GM19023 (cell line): Measurements from ENCODE around the gene RBMS2.

ENCODE experiments used
- ATAC-seq: cut with Tn5 transposase; IDR thresholded peaks from one replicate; pipeline ENCODE4 v1.9.1; 2021; ENCODE audit warnings: mild to moderate bottlenecking, moderate library complexity; ENCODE audit not compliant: unreplicated experiment

RBMS2 gene

GRCh38 chr12:56578983-56579546, 57.4 kb downstream of the RBMS2 start:
- ATAC-seq = no peak

GRCh38 chr12:56581418-56582145, 60.0 kb downstream of the RBMS2 start:
- ATAC-seq = no peak

DNA sequence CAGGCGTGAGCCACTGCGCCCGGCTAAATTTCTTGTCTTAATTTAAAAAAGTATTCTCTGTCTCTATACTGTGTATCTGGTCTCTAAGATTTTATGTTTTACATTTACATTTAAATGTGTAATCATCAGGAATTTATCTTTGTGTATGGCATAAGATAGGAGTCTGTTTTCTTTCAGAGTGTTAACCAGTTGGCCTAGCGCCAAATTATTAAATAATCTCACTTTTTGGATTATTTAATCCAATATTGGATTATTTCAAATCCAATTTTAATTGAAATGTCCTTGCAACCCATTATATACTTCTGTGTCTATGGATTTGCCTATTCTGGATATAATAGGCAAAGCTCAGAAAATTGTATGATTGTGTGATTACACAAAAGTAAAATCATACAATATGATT, 63.5 kb downstream of the RBMS2 start:
- no peak for ATAC-seq

DNA sequence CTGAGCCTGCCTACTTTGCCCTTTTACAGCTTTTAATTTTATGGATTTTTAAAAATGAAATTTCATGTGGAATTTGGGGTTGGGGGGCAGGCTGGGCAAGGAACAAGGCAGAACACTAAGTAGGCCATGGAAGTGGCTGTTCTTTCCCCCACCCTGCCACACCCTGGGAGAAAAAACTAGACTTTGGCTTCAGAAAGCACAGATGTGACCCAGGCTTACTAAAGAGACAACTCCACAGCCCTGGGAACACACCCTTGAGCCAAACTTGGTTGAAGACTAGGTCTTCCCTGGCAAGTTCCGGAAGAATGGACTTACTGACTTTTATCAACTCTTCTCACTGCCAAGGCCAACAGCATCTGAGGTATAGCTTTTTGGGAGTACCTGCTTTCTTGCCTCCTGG, 68.2 kb downstream of the RBMS2 start:
- ATAC-seq = no peak

DNA sequence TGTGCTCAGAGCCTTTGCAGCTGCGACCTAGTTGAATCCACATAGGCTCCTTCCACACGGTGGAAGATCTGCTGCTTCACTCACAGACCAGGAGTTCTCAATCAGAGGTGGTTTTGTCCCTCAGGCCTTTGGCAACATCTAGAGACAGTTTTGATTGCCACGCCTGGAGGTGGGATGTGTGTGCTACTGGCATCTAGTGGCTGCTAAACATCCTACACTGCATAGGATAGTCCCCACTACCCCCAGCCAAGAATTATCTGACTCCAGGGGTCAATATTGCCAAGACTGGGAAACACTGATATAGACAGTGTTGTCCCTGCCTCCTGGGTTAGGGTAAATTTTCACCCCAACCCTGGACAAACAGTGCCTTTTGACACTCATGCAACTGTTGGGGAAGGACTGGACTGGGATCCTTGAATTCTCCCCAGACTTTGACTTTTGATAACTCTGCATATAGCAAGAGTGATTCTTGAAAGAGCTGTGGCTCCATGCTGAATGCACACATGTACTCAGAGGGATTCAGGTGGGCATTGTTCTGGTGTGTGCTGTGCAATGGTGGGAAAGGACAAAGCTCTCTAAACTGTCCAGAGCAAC, 68.7 kb downstream of the RBMS2 start:
- ATAC-seq = no peak

DNA sequence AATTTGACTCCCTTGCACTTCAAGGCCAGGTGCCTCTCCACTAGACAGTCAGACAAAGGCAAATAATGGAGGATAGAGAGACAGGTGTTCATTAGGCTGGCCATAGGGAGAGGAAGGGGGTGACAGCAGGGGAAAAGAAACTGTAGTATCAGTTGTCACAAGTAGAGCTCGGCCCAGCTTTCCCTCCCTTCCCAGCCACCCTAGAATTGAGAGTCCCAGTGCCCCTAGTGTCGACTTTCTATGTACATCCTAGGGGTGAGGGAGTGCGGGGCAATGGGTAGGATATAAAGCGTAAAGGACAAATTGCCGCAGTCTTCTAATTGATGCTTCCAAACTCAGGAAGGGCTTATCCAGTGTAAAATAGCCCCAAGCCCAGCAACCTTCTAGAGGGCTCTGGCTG, 69.5 kb downstream of the RBMS2 start:
- no peak for ATAC-seq

DNA sequence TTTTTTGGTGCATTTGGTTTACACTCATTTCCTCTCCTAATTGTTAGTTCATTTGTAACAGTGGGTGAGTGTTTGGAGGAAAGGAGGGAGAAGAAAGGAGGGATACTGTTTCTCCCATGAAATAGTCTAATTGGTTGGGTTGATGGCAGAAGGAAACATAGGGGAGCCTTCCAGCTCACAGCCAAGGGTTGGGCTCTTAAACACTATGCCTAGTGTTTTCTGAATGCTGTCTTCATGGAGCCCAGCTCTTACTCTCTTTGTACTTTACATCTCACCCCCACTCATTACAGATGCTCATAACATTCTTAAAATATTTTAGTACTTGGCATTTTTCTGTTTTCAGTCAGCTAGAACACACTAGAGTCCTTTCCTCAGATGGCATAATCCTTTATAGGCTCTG, 70.3 kb downstream of the RBMS2 start:
- no peak for ATAC-seq

- ATAC-seq = no peak
These were observed 72.4 kb downstream of the RBMS2 start for GRCh38 chr12:56593909-56594621.

DNA sequence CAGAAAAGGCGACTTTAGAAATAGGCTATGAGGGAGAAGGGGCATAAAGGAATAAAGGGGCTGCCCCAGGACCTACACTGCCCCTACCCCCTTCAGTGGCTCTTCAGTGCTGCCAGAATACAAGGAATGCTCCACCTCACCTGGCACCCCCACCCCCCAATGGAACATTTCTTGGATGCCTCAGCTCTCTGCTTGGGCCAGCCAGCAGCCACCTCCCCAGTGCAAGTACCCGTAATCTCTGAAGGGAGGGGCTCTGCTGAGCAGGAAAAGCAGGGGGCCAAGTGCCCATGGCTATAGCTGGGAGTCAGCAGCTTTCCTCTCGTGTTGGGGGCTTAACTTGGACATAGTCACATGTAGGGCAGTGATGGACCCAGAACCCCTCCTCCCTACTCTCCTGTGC, 75.2 kb downstream of the RBMS2 start:
- no peak for ATAC-seq

DNA sequence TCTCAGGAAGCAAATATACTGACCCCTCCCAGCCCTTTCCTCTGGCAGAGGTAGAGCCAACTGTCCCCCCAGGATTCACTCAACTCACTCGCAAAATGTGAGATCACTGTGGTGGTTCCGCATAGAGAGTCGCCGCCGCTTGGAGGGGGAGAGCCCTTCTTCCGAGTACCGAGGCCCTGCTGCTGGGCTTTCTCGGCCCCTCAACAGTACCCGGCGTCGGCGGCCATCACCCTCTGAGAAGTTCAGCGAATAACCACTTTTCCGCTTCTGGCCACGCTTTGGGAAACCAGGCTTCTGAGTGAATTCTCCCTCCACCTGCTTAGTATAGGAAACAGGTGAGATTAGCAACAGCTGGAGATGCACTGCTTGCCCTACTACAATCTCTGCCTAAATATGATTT, 77.4 kb downstream of the RBMS2 start:
- ATAC-seq = no peak

DNA sequence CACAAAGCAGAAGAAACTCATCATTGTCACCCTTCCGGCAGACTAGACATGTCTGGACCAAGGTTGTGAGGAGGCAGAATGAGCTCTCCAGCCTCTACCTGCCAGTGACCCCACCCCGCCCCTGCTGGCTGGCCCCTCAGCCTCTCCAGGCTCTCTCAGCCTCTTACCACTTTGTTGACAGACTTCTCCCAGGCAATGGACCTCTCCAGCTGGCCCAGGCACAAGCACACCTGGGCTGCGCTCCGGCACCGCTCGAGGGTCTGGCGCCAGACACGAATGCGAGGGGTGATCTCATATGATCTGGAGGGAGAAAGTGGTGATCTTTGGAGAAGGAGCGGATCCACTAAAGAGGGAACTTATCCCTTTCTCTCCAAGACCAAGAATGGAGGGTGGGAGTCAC, 78.2 kb downstream of the RBMS2 start:
- no peak for ATAC-seq

DNA sequence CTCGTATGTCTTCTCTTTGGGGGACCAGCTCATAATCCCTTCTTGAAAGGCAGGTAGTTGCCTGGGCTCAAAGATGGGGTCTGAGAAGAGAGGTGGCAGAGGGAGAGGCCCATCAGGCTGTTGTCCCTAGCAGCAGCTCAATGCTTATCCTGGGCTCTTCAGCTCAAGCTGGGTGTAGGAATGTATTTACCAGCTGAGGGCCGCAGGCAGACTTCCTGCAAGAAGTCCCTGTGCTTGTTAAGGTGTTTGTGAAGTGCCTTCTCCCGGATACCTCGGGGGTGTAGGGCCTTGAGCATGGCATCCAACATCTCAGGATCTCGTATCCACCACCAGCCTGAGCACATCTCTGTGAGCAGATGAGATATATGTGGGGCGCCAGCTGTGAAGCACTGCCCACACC, 79.1 kb downstream of the RBMS2 start:
- ATAC-seq = no peak

DNA sequence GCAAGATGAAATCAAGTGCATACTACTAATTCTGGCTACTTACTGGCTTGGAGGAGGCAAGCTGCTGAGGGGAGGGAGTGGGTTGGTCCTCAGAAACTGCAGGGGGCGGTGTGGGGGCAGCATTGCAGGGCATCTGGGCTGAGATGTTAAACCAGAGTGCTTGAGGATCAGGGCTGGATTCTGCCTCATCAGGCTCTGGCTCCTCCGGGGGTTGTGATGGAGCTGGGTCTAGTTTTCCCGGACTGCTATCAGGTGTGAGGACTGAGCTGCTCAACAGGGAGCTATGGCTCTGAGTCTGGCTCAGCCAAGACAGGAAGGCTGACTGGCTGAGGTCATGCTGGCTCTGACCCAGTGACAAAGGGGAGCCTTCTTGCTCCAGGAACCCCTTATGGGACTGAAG, 79.9 kb downstream of the RBMS2 start:
- no peak for ATAC-seq

- ATAC-seq = no peak
These were observed 80.6 kb downstream of the RBMS2 start for GRCh38 chr12:56602239-56602638.

DNA sequence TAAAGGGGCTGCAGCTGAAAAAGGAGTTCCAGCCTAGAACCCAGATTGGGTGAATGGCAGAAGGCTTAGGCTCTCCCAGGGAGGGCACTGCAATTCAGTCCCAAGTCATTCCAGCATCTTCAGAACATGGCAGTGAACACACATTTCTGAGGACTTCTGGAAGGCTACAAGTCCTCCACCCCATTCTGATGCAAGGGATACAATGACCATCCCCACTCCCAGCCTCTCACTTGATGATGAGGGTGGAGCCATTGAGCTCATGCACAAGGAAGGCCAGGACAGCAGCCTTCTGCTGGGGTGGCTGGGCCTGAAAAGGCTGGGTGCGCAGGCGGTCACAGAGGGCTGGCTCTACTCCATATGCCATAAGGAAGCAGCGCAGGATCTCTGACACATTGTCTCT, 82.7 kb downstream of the RBMS2 start:
- no peak for ATAC-seq

GRCh38 chr12:56614627-56615026, 93.0 kb downstream of the RBMS2 start:
- ATAC-seq = no peak

GRCh38 chr12:56616244-56616643, 94.6 kb downstream of the RBMS2 start:
- no peak for ATAC-seq

DNA sequence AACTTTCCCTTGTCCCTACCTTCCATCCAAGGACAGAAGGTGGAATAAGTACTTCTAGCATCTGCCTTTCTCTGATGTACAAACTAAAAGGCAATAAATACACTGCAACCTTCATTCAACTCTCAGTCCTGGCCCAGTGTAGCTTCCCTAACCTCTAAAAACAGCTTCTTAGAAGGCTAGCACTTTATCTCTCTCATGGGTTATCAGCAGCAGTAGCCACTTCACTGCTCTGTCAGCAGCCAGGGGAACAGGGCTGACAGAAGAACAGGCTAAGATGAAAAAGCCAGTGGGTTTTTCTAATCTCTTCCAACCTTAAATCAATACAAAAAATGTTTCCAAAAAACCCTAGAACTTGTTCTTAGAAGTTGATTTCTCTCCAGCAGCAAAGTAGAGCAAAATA, 95.3 kb downstream of the RBMS2 start:
- ATAC-seq = no peak

DNA sequence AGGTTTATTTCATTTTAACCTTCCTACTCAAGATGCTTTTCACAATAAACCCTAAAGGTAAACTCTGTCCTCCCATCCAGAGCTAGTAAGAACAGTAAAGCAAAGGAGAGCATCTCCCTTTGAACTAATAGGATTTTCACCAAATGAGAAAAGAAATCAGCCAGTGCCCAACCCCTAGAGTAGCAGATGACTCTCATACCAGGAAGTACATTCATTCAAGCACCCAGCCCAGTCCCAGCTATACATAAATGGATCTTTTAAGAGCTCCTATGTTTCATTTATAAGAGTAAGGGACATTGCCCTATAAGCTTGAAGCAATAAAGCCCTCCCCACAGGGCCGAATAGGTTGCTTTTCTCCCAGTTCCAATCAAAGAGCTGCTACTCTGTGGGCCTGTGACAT, 100.9 kb downstream of the RBMS2 start:
- ATAC-seq = no peak

GRCh38 chr12:56626701-56627100, 105.1 kb downstream of the RBMS2 start:
- no peak for ATAC-seq

DNA sequence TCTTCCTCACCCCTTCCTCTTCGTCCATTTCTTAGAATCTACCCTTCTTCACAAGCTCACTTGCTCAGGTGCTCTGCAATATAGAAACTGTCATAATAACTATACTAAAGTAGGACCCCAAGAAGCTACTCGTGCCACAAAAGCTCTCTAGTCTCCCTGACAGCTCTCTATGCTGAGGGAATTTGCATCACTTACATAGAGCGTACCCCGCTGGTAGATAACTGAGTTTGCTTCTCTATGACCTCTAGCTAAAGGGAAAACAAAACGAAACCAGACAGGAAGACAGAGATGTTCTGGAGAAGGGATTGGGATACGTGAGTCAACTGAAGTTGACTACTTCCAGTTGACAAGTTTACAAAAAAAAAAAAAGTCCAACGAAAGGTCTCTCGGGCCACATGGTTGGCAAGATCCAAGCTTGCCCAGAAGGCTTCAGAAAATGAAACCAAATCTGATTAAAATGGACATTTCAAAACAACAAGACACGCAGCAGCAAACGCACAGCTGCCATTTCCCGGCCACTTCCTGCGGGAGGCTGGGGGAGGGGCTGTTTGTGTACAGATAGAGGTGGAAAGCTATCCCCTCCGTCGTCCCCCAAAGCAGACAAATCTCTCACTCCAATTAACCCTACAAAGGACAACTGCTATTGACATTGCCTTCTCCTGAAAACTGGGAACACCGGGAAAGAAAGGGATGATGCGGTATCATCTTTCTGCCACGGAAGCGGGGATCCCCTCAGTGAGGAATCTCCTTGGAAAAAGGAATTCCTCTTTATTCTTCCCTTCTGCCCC, 107.2 kb downstream of the RBMS2 start:
- no peak for ATAC-seq
